GM19372 (cell line): ENCODE results near the gene MEGF8.
"Not testable (repeated sequence)": the region's sequence is repeated elsewhere in the genome, so short reads cannot be mapped to it uniquely, and the experiment has no call there.

Source experiments
- ATAC-seq: cut with Tn5 transposase; IDR thresholded peaks from one replicate; pipeline ENCODE4 v1.9.1; 2021; ENCODE audit warnings: mild to moderate bottlenecking, low read depth, moderate library complexity; ENCODE audit not compliant: unreplicated experiment

The MEGF8 gene

DNA sequence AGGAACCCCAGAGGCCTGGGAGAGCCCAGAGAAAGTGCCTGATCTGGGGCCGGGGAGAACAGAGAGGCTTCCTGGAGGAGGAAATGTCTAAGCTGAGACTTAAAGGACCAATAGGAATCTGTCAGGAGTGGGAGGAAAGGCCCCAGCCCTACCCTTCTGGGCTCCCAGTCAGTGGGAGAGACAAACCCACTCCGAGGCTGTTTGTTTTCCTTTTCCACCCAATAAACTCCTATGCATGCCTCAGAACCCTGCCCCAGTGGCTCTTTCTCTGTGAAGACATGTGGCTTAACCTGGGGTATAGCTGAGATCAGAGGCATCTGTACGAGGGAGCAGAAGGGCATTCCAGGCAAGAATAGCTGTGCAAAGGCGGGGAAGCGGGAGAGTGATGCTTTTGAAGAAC lies 1.9 kb downstream of the MEGF8 start:
- no peak for ATAC-seq

DNA sequence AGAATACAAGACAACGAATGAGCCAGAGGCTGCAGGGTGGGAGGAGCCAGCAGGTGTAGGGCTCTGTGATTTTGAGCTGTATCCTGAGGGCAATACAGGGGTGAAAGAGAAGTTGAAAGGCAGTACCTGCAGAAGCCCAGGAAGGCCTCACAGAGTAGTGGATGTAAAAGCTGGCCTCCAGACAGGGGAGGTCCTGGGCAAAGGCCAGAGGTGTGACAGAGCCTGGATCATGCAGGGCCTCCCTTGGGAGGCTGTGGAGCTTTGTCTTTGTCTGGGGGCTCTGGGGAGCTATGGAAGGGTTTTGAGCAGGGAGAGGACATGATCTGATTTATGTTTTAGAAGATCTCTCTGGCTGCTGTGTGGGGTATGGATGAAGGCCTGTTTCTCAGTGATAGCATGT lies 2.7 kb downstream of the MEGF8 start:
- ATAC-seq: no peak

DNA sequence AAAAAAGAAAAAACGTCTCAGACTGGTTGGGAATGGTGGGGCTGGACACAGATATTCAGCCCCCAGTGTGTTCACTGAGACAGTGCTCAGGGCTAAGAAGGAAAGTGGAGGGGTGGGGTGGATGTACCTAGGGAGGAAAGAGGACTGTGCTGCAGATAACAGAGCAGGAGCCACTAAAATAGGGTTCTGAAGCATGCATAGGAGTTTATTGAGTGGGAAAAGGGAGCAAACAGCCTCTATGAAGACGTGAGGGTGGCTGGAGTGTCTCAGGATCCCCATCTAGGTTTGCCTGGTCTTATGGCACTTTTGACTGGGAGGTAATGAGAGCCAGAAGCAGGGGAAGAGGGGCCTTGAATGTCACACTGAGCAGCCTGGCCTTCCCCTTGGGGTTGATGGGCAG lies 3.4 kb downstream of the MEGF8 start:
- no peak for ATAC-seq

DNA sequence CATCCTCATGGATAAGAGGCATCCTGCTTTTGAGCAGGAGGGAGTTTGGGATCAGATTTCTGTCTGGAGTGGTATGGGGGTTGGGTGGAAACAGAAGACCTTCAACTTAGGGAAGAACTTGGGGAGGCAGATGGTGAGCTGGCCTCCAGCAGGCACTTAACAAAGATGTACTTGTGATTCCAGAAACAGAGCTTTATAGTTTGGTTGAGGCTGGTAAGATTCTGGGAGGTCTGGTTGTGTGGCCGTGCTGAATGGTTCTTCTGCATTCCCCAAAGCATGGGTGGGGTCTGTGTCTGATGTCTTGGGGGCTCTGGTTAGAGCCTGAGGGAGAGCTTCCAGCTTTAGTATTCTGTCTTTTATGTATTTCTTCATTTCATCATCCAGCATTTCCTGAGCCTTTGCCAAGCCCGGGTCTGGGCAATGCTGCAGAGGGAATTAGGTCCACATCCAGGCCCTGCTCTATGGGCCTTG lies 4.8 kb downstream of the MEGF8 start:
- ATAC-seq: no peak

DNA sequence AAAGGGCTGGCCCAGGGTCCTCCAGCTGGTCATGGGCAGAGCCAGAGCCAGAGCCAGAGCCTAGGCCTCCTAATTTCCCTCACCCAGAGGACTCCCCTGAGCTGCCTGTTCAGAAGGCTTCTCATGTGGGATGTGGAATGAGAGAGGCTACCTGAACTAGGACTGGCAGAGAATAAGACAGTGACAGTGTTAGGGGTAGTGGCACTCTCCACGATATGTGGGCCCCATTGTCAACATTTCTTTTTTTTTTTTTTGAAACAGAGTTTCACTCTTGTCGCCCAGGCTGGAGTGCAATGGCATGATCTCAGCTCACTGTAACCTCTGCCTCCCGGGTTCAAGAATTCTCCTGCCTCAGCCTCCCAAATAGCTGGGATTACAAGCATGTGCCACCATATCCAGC lies 5.9 kb downstream of the MEGF8 start:
- ATAC-seq: not testable (repeated sequence)

DNA sequence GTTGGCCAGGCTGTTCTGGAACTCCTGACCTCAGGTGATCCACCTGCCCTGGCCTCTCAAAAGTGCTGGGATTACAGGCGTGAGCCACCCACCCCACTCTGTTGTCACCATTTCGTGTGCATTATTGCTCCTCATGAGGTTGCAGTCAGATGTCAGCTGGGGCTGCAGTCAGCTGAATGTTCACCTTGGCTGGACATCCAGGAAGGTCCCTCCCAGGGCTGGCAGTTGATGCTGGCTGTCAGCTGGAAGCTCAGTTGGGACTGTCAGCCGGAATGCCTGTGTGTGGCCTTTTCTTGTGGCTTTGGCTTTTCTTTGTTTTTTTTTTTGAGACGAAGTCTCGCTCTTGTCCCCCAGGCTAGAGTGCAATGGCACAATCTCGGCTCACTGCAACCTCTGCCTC lies 6.6 kb downstream of the MEGF8 start:
- ATAC-seq: no peak

DNA sequence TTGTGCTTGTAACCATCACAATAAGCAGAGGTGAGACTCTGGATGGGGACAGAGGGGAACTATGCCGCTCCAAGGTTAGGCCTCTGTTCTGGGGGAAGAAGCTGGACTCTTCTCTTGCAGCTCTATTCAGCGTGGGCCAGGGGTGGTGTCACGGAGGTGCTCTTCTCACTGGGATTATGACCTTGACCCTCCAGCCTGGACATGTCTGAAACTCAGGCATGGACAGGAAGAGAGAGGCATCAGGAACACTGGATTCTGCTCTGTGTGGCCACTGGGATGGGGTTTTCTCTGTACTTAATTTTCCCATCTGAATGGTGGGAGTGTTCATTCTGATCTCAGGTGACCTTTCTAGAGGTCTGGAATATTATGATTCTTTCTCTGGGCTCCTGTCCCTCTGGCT lies 7.6 kb downstream of the MEGF8 start:
- ATAC-seq: no peak

DNA sequence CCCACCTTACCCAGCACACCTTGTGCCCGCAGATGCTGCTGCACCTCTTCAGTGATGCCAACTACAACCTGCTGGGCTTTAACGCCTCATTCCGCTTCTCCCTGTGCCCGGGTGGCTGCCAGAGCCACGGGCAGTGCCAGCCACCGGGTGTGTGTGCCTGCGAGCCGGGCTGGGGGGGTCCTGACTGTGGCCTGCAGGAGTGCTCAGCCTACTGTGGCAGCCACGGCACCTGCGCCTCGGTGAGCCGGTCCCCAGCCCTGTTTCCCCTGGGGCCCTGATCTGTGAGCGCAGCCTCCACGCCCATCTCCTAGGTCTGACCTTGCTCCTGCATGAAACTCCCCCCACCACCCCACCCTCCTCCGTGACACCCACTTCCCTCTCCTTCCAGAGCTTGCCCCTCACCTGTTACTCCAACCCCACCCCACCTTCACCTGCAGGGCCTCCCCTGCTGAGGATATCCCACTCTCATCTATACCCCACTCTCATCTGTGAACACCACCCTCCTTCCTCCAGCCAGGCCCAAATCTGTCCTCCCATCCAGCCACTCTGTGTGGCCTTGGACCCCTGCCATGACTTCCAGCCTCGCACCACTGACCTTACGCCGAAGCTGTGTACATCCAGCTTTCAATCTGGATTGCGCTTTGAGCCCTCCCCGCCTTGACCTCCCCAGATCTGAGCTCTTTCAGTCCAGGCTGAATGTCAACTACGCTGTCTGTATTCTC lies 8.7 kb downstream of the MEGF8 start:
- ATAC-seq: no peak

DNA sequence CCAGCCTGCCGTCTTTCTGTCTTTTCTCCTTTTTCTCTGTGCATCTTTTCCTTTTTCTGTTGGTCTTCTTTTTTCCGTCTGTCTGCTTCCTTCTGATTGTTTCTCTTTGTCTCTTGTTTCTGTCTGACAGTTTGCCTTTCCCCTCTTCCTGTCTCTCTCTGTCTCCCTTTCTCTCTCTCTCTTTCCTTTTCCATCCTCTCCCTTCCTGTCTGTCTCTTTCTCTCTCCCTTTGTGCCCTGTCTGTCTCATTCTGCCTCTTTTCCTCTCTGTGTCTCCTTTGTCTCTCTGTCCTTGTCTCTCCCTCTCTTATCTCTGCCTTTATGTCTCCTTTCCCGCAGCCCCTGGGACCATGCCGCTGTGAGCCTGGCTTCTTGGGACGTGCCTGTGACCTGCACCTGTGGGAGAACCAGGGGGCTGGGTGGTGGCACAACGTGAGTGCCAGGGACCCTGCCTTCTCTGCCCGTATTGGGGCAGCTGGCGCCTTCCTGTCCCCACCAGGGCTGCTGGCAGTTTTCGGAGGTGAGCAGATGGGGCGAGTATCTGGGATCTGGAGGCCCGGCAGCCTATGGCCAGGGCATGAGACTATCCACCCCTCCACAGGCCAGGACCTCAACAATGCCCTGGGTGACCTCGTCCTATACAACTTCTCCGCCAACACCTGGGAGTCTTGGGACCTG lies 9.4 kb downstream of the MEGF8 start:
- no peak for ATAC-seq

DNA sequence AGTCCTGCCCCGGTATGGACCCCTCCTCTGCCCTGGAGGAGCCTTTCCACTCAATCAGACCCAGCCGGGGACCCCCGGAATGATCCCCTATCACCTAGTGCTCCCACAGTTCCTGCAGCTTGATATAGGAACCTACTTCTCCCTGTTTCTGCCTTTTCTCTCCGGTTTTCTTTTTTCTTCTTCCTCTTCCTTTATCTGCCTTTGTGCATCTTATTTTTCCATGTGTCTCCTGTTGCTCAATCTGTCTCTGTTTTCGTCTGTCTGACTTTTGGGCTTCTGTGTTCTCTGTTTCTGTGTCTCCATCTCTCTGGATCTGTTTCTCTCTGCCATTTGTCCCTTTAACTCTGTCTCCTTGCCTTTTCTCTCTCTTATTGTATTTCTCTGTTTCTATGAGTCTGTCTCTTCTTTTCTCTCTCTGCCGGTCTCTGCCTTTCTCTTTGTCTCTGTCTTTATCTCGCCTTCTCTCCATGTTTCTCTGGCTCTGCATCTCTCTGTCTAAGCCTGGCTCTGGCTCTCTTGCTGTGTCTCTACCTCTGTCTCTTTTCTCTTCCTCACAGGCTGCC lies 10.0 kb downstream of the MEGF8 start:
- ATAC-seq: no peak

DNA sequence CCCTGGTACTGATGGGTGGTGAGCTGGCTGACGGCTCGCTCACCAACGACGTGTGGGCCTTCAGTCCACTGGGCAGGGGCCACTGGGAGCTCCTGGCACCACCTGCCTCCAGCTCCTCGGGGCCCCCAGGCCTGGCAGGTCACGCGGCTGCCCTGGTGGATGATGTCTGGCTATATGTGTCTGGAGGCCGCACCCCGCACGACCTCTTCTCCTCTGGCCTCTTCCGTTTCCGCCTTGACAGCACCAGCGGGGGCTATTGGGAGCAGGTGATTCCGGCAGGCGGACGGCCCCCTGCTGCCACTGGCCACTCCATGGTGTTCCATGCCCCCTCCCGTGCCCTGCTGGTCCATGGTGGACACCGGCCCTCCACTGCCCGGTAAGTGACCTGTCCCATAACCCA lies 10.5 kb downstream of the MEGF8 start:
- ATAC-seq: no peak

DNA sequence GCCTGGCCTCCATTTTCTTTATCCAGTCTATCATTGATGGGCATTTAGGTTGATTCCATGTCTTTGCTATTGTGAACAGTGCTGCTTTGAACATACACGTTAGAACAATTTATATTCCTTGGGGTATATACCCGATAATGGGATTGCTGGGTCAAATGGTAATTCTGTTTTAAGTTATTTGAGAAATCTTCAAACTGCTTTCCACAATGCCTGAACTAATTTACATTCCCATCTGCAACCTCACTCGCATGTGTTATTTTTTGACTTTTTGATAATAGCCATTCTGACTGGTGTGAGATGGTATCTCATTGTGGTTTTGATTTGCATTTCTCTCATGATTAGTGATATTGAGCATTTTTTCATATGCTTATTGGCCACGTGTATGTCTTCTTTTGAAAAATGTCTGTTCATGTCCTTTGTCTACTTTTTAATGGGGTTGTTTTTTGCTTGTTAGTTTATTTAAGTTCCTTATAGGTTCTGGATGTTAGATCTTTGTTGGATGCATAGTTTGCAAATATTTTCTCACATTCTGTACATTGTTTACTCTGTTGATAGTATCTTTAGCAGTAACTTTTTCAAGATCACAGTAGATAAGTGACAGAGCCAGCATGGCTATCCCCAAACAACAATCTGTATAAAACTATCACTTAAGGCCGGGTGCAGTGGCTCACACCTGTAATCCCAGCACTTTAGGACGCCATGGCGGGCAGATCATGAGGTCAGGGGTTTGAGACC lies 13.9 kb downstream of the MEGF8 start:
- ATAC-seq: not testable (repeated sequence)

DNA sequence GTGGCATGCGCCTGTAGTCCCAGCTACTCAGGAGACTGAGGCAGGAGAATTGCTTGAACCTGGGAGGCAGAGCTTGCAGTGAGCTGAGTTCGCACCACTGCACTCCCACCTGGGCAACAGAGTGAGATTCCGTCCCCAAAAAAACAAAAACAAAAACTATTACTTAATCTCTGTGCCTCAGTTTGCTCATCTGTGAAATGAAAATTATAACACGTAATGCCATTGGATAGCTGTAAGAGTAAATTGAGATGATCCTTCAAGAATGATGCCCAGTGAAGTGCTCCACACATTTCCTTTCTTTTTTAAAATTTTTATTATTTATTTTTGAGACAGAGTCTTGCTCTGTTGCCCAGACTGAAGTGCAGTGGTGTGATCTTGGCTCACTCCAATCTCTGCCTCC lies 14.5 kb downstream of the MEGF8 start:
- not testable (repeated sequence) for ATAC-seq

DNA sequence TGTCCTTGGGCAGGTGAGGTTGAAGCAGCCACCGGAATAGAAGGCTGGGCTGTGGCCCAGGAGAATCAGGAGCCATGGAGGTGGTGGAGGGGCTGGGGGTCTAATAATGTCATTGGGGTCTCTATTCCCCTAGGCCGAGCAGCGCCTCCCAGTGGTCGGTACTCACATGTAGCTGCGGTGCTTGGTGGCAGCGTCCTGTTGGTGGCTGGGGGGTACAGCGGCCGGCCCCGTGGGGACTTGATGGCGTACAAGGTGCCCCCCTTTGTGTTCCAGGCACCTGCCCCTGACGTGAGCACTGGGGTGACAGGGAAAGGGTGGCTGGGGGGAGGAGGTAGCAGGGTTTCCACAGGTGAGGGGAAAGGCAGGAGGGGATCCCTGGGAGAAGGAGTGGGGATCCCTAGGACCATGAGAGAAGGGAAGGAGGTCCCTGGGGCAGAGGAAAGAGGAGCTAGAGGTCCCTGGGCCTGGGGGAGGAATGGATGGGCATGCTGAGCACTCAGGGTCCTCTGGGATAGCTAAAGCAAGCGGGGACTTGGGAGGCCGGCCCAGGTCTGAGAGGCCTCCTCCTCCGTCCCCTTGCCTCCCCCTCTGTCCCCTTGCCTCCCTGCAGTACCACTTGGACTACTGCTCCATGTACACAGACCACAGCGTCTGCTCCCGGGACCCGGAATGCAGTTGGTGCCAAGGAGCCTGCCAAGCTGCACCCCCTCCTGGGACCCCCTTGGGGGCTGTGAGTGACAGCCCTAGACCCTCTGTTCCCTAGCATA lies 18.1 kb downstream of the MEGF8 start:
- no peak for ATAC-seq

DNA sequence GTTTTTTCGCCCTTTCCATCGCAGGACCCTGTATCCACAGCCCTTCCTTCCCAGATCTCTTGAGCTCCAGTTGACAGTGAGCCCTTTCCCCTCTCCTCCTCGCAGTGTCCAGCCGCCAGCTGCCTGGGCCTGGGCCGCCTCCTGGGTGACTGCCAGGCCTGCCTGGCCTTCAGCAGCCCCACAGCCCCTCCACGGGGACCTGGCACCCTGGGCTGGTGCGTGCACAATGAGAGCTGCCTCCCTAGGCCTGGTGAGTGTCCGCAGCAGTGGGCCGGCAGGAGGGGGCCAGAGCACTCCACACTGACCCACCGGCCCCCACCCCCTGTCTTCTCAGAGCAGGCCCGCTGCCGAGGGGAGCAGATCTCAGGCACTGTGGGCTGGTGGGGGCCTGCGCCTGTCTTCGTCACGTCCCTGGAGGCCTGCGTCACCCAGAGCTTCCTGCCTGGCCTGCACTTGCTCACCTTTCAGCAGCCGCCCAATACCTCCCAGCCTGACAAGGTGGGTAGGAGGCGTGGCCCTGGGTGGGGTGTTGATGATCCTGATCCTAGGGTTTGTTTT lies 19.0 kb downstream of the MEGF8 start:
- ATAC-seq: no peak

DNA sequence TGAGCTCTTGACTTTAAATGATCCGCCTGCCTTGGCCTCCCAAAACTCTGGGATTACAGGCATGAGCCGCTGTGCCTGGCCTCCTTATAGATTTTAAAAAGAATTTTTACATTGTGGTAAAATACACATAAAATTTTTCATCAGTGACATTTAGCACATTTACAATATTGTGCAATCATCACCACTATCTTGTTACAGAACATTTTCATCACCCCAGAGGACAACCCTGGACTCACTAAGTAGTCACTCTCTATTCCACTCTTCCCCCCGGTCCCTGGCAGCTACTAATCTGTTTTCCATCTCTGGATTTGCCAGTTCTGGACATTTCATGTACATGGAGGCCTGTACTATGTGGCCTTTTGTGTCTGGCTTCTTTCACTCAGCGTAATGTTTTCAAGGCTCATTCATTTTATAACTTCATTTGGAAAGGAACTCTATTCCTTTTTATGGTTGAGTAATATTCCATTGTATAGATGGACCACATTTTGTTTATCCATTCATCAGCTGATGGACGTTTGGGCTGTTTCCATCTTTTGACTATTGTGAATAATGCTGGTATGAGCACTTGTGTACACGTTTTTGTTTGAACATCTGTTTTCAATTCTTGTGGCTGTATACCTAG lies 19.9 kb downstream of the MEGF8 start:
- ATAC-seq: no peak

DNA sequence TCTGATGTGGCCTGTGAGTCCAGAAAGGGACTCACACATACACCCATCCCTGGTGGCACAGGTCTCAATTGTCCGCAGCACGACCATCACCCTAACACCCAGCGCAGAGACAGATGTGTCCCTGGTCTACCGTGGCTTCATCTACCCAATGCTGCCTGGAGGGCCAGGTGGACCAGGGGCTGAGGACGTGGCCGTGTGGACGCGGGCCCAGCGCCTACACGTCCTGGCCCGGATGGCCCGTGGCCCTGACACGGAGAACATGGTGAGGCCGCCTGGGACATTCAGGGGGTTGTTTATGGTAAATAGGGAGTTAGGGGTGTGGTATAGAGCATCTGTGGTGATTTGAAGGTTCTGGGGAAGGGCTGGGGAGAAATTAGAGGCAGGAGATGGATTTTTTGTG lies 22.8 kb downstream of the MEGF8 start:
- ATAC-seq: no peak

DNA sequence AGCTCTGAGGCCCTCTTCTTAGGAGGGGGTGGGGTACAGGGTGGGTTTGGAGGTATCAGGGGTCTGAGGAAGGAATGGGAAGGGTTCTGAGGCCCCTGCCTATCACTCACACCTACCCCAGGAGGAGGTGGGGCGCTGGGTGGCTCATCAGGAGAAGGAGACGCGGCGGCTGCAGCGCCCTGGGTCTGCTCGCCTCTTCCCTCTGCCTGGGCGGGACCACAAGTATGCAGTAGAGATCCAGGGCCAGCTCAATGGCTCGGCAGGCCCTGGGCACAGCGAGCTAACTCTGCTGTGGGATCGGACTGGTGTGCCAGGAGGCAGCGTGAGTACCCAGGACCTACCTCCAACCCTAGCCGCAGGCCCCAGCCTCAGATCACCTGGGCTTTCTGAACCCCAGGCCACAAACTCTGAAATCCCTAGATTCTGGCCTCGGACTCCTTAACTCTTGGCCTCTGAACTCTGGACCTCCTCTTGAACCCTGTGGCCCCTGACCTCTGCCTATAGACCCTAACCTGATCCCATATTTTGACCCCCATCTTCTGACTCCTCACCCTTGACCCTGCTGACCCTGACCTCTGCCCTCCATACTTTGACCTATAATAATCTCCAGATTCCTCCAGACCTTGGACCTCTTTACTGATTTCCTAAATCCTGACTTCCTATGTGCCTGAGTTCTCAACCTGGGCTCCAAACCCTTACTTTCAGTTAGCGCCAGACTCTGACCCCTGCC lies 24.1 kb downstream of the MEGF8 start:
- ATAC-seq: no peak

DNA sequence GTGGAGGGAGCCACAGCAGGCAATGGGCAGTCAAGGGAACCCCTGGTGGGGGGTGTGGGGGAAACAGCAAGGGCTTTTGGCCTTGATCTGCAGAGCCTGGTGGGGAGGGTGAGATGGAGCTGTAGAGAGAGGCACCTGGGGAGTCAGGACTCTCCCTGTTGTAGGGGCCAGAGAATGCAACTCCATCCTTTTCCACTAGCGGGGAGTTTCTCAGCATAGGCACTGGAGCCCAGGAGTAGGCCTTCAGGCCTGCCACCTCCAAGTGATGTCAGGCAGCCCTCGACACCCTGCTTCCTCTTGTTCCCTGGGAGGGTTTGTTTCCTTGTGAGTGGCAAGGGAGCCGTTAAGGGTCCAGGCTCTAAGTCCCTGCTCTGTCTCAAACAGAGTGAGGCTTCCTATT lies 25.0 kb downstream of the MEGF8 start:
- ATAC-seq: no peak
